Measurements from ENCODE around the gene F8.

- TF ChIP-seq CTCF (IDR thresholded peaks at IDR 0.05) = no peak
- TF ChIP-seq POLR2A (IDR thresholded peaks at IDR 0.05) = no peak
- TF ChIP-seq POLR2AphosphoS5 (IDR thresholded peaks at IDR 0.05) = no peak
- no peak for TF ChIP-seq EP300 (IDR thresholded peaks at IDR 0.05)
Observed at GRCh38 chrX:154914052-154914451, 108.5 kb downstream of the F8 start.
